NT2/D1 (cell line): ENCODE data around the gene SPATA22.
"Not testable (repeated sequence)": the region's sequence is repeated elsewhere in the genome, so short reads cannot be mapped to it uniquely, and the experiment has no call there.

Experiments
- DNase-seq: peaks from one replicate; pipeline ENCODE4 v3.0.0-alpha.2; 2011; ENCODE audit warnings: low read depth, low spot score
- H3K27me3 ChIP-seq: 2 replicates; pipeline ENCODE4 v1.6.0; 2011; ENCODE audit warnings: mild to moderate bottlenecking; ENCODE audit not compliant: insufficient read length, insufficient read depth
- H3K36me3 ChIP-seq: 2 replicates; pipeline ENCODE4 v1.6.1; 2011; ENCODE audit warnings: mild to moderate bottlenecking, low read length, mixed read lengths; ENCODE audit not compliant: insufficient read depth, insufficient read length
- H3K4me1 ChIP-seq: 2 replicates; pipeline ENCODE4 v1.5.1; 2011; ENCODE audit not compliant: insufficient read depth, insufficient read length
- H3K4me3 ChIP-seq: 2 replicates; pipeline ENCODE4 v1.5.1; 2011; ENCODE audit warnings: low read depth; ENCODE audit not compliant: insufficient read length
- H3K9ac ChIP-seq: 2 replicates; pipeline ENCODE4 v1.6.0; 2011; ENCODE audit warnings: low read depth; ENCODE audit not compliant: insufficient read length
- H3K9me3 ChIP-seq: 2 replicates; pipeline ENCODE4 v1.5.1; 2011; ENCODE audit warnings: mild to moderate bottlenecking, low read length; ENCODE audit not compliant: insufficient read depth
- SUZ12 ChIP-seq: IDR thresholded peaks from 2 replicates; pipeline ENCODE4 v1.6.1; 2011; ENCODE audit not compliant: insufficient read length, insufficient read depth; ENCODE audit errors: extremely low read depth
- YY1 ChIP-seq: IDR thresholded peaks from 2 replicates; pipeline ENCODE4 v1.6.1; 2011; ENCODE audit not compliant: insufficient read length, insufficient read depth
- ZNF274 ChIP-seq: IDR thresholded peaks from 2 replicates; pipeline ENCODE4 v1.6.1; 2011; ENCODE audit warnings: mild to moderate bottlenecking, low read depth, low read length

Gene SPATA22

DNA sequence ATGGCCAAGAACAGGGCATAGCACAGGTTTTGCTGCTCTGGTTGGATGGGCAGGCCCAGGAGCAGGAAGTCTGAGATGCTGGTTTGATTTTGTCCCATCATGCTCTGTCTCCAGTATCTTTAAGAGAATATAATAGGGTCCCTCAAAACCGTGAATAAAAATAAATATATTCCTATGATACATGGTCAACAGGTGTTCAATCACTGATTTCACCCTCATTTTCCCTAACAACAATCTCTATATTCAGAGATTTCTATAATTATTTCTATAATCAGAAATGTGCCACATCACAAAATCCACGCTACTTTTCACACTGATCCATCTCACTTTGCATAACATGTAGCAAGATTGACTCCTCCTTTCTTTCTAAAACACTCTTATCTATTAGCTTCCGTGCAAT, 37.9 kb downstream of the SPATA22 start, which contains the start of gene OR1E2:
Gene OR1E2, minus strand, starts transcription at position 101 of the 400 bp plus-strand sequence. Its CDS starts 0 bp downstream, at position 101.
- TF ChIP-seq ZNF274 (no peak), YY1 (no peak), SUZ12 (no peak)

DNA sequence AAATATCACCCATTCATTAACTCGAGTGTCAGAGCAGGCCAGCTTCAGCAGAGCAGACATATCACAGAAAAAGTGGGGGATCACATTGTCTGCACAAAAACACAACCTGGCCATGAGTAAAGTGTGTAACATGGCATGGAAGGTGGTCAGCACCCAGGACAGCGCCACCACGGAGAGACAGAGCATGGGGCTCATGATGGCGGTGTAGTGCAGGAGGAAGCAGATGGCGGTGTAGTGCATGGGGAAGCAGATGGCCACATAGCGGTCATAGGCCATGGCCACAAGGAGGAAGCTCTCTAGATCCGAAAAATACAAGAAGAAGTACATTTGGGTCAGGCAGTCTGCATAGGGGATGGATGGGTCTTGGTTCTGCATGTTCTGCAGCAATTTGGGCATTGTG, 38.4 kb downstream of the SPATA22 start:
- H3K9me3 ChIP-seq, H3K4me3 ChIP-seq, H3K27me3 ChIP-seq, H3K36me3 ChIP-seq, H3K9ac ChIP-seq, H3K4me1 ChIP-seq: not testable (repeated sequence)
- peak; percentile 0 for DNase-seq

More for the DNA sequence above, 37.9 kb downstream of the SPATA22 start, which contains the start of gene OR1E2:
- no peaks in the 10 kb centered on the region for H3K36me3 ChIP-seq
- no peaks in the 10 kb centered on the region for H3K9me3 ChIP-seq
- no peaks in the 10 kb centered on the region for H3K27me3 ChIP-seq
- DNase-seq, result no peak
- no peaks in the 10 kb centered on the region for H3K4me1 ChIP-seq
- no peak within 1 kb of the TSS for H3K4me3 ChIP-seq
- no peak within 1 kb of the TSS for H3K9ac ChIP-seq

DNA sequence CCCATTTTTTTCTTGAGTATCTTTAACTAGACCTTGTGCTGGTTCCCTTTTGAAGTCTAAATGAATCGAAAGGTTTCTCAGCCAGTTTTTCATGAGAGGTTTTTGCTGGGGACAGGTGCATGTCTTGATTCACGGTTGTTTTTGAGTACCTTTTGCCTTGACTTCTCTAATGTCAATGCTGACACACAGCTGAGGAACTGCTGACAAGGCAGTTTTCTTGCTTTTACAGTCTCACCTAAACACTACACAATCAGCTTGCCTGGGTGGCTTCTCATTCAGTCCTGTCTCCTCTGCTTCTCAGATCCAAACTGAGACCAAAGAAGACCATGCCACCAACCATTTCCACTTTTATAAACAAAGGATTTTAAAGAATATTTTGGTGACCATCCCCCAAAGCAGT, 53.4 kb downstream of the SPATA22 start:
- no peak overlapping the region for H3K4me3 ChIP-seq
- TF ChIP-seq SUZ12, result no peak
- no peaks in the 10 kb centered on the region for H3K9me3 ChIP-seq

DNA sequence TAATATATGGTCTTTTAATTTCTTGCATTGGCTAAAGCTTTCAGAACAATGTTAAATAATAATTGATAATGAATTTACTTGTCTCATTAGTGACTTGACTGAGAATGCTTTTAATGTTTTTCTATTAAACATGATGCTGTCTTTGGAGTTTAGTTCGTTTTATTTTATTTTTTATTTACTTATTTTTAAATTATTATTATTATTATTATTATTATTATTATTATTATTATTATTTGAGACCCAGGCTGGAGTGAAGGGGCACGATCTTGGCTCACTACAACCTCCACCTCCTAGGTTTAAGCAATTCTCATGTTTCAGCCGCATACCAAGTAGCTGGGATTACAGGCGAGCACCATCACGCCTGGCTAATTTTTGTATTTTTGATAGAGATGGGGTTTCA, 56.0 kb downstream of the SPATA22 start:
- no peaks in the 10 kb centered on the region for H3K36me3 ChIP-seq
- TF ChIP-seq ZNF274 (no peak), SUZ12 (no peak), YY1 (no peak)
- no peak for DNase-seq
- no peaks in the 10 kb centered on the region for H3K27me3 ChIP-seq
- H3K4me1 ChIP-seq, result no peaks in the 10 kb centered on the region
- H3K4me3 ChIP-seq, result no peak overlapping the region
- no peak overlapping the region for H3K9ac ChIP-seq
- H3K9me3 ChIP-seq, result no peaks in the 10 kb centered on the region

More for the DNA sequence above, 53.4 kb downstream of the SPATA22 start:
- Histone ChIP-seq H3K4me1 (no peaks in the 10 kb centered on the region), H3K27me3 (no peaks in the 10 kb centered on the region), H3K9ac (no peak overlapping the region), H3K36me3 (no peaks in the 10 kb centered on the region)
- no peak for DNase-seq

DNA sequence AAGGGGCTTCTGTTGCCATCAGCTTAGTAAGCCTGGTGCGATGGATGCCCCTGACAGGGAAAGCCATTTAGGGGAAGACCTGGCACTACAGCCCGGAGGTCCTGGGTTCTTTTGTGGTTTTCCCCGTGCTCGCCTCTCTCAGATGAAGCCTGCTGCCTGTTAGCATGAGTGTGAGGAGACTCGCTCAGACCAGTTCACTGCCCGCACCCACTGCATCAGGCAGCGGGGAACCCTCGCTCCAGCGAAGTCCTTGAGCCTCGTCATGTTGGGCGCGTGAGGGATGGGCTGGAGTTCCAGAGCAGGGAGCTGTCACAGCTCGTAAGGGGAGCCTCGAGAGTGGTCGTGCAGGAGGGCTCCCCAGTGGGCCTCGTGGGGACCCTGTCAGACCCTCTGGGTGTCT, 59.4 kb downstream of the SPATA22 start:
- H3K9me3 ChIP-seq, H3K9ac ChIP-seq, DNase-seq, H3K4me3 ChIP-seq, H3K4me1 ChIP-seq, H3K36me3 ChIP-seq, H3K27me3 ChIP-seq: not testable (repeated sequence)

DNA sequence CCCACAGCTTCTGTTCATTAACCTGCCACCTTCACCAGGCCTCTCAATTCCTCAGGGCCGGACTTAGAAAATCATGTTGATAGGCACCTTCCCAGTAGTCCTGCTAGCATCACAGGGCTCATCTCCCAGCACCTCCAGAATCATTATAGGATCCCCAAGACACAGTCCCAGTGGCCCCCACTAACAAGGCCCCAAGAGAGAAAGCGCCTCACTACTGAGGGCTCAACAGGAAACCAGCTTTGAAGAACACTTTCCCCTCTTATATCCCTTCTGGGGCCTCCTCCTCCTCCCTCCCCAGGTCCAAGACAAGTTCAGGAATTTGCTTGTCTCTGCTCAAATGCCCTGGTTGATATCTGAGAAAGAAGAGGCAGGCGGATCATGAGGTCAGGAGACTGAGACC, 60.5 kb downstream of the SPATA22 start, which contains the start of gene OR3A3:
Gene OR3A3, plus strand, starts transcription at position 301 of the 400 bp plus-strand sequence.
- Histone ChIP-seq H3K4me1 (peaks cover 2% of the 10 kb centered on the region), H3K27me3 (no peaks in the 10 kb centered on the region), H3K36me3 (no peaks in the 10 kb centered on the region), H3K9me3 (peaks cover 5% of the 10 kb centered on the region; the same call in 1 of the 2 replicates), H3K9ac (no peak within 1 kb of the TSS), H3K4me3 (no peak within 1 kb of the TSS)
- DNase-seq, result no peak
- no peak for TF ChIP-seq SUZ12
- no peak for TF ChIP-seq YY1
- no peak for TF ChIP-seq ZNF274

DNA sequence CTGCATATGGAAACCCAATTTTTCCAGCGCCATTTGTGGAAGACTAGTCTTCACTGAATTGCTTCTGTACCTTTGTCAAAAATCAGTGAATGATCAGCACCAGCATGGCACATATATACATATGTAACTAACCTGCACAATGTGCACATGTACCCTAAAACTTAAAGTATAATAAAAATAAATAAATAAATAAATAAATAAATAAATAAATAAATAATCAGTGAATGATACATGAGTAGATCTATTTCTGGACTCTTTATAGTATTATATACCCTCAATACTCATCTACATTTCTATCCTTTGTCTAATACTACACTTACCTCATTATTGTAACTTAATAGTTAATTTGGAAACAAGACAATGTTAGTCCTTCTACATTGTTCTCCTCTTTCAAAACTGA, 67.8 kb downstream of the SPATA22 start:
- H3K36me3 ChIP-seq, H3K9ac ChIP-seq, DNase-seq, H3K4me3 ChIP-seq, H3K4me1 ChIP-seq, H3K9me3 ChIP-seq: not testable (repeated sequence)
- H3K27me3 ChIP-seq, result peaks cover 25% of the 10 kb centered on the region

DNA sequence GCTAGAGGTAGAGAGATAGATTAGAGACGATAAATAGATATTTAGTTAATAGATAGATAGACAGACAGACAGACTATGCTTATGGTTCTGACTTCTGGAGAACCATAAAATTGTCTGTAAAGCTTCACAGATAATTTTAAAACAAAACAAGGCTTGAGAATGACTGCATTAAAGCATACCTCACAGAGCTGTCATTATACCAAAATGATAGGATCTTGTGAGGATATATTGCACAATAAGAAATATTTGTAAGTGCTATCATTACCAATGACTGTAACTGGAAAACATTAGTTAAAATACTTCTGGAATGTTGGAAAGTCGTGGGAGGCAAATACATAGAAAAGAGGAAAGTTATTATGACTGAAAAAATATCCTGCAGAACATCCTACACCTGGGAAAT, 69.8 kb downstream of the SPATA22 start:
- no peak overlapping the region for H3K9ac ChIP-seq
- H3K27me3 ChIP-seq, result peaks cover 25% of the 10 kb centered on the region
- H3K36me3 ChIP-seq, result no peaks in the 10 kb centered on the region
- H3K9me3 ChIP-seq, result no peaks in the 10 kb centered on the region
- TF ChIP-seq SUZ12, result no peak
- TF ChIP-seq ZNF274, result no peak
- no peak for TF ChIP-seq YY1
- no peak for DNase-seq
- no peaks in the 10 kb centered on the region for H3K4me1 ChIP-seq
- H3K4me3 ChIP-seq, result no peak overlapping the region
